Pancreas (tissue), 10 donors: Measurements from ENCODE around the gene TOMM40L. TPM values are rescaled to one million over a fixed set of nuclear protein-coding genes. Genes with fewer than 3 reads are reported as not detected.

ENCODE experiments used
- ATAC-seq, 4 donors: fragments of 200-7000 bp; cut with Tn5 transposase; one replicate each; pipeline versions ENCODE4 v1.8.0 to v1.9.1; 2020; ENCODE audit warnings: mild to moderate bottlenecking in 4 of 4, moderate library complexity in 4 of 4
- DNase-seq, 6 donors: peaks; one replicate each; pipeline ENCODE4 v3.0.0-alpha.2; 2020
- FAIRE-seq: peaks from 2 replicates; lab custom pipeline; 2012; peaks lifted over from hg19 to GRCh38; lab: Jason Lieb, UNC
- H3K27ac ChIP-seq, 4 donors: fragments of 200-600 bp; sonication (generic); 1 replicate in 3 of 4; 2 replicates in 1 of 4; pipeline versions ENCODE4 v1.5.0 to v1.8.0; 2020
- H3K27me3 ChIP-seq, 4 donors: fragments of 200-600 bp; one replicate each; pipeline ENCODE4 v1.8.0; 2021
- H3K36me3 ChIP-seq, 3 donors: fragments of 200-600 bp; sonication (generic) in 1 of 3; one replicate each; pipeline versions ENCODE4 v1.5.0 to v1.8.0; 2020 to 2021
- H3K4me1 ChIP-seq, 3 donors: fragments of 200-600 bp; one replicate each; pipeline ENCODE4 v1.8.0; 2021
- H3K4me3 ChIP-seq, 4 donors: fragments of 200-600 bp; sonication (generic) in 2 of 4; one replicate each; pipeline versions ENCODE4 v1.5.0 to v1.8.0; 2020 to 2021
- H3K9me3 ChIP-seq, 4 donors: fragments of 200-600 bp; one replicate each; pipeline ENCODE4 v1.8.0; 2021
- CTCF ChIP-seq, 4 donors: fragments of 200-600 bp; sonication (generic) in 3 of 4; IDR thresholded peaks; one replicate each; pipeline versions ENCODE4 v1.5.0 to v1.8.0; 2021; ENCODE audit warnings: antibody characterized with exemption in 4 of 4
- WGBS, 2 donors: extraction: QIAGEN DNeasy Blood & Tissue Kit; methylation state at CpG; one replicate each; pipeline ENCODE4 v1.1.7; 2013; 5-methylcytosine and 5-hydroxymethylcytosine counted together
- intact Hi-C, 3 donors: fragments of 100-400 bp; cut with DNase I; formaldehyde crosslinking; loops; one replicate each; pipeline versions ENCODE4 v1.11.1 to v1.14.2; 2022
- polyA plus RNA-seq, 2 donors: library from polyadenylated mRNA; stranded (reverse); fragments of 200-250 nt; gene quantifications; one replicate each; pipeline ENCODE4 v1.2.3, GENCODE V29; 2013
- total RNA-seq, 6 donors: library from RNA; stranded (reverse); fragmentation: NEBNext Ultra II Directional in 4 of 6; extraction: Animal tissue kit (Norgen Biotek cat#: 25700) in 4 of 6; gene quantifications; one replicate each; pipeline versions ENCODE4 v1.2.1 to v1.2.4, GENCODE V29; 2021 to 2023
- donor health status: healthy with polysubstance abuse.
- donor health status: DM: no; HTN: no; CAD: no; lungs with moderate emphysema.
- donor health status: DM: no; HTN: no; CAD: no.
- donor health status: control.
- donor health status: control.
- donor health status: Bipolar disorder and iron deficiency.
- donor health status: DM: yes; HTN: yes; CAD: no.
- donor health status: DM: no; HTN: no; CAD: no.
- donor health status: DM: no; HTN: no; CAD: no.
- donor health status: DM: yes; HTN: yes; CAD: no.

The TOMM40L gene
- total and polyA plus RNA-seq, 8 donors, result 1.4 to 5.6 (median 3.1) TPM

GRCh38 chr1:161179698-161180097, 46.2 kb upstream of the TOMM40L start:
- Histone ChIP-seq H3K36me3 (peaks cover 0 to 5% (median 2%) of the 10 kb centered on the region in 3 donors), H3K4me1 (peaks cover 0 to 11% (median 4%) of the 10 kb centered on the region in 3 donors), H3K9me3 (no peaks in the 10 kb centered on the region), H3K27ac (no peak overlapping the region), H3K27me3 (no peaks in the 10 kb centered on the region), H3K4me3 (no peak overlapping the region)
- no peak for FAIRE-seq
- WGBS, 2 donors, result 86 to 92% methylated on average over 3 of the region's 3 CpGs
- intact Hi-C loops, result no loop called here
- ATAC-seq, result no peak
- DNase-seq, result no peak
- no peak for TF ChIP-seq CTCF (IDR thresholded peaks at IDR 0.05)

- no peak for TF ChIP-seq CTCF (IDR thresholded peaks at IDR 0.05)
These were observed 45.2 kb upstream of the TOMM40L start for GRCh38 chr1:161180639-161181038.

GRCh38 chr1:161182214-161182613, 43.6 kb upstream of the TOMM40L start:
- Histone ChIP-seq H3K9me3 (no peaks in the 10 kb centered on the region), H3K4me3 (no peak overlapping the region), H3K27me3 (no peaks in the 10 kb centered on the region), H3K36me3 (no peaks in the 10 kb centered on the region), H3K27ac (no peak overlapping the region), H3K4me1 (peaks cover 0 to 5% (median 4%) of the 10 kb centered on the region in 3 donors)
- FAIRE-seq, result no peak
- intact Hi-C loops, result no loop called here
- WGBS, 2 donors, result 81 to 89% methylated on average over 1 of the region's 1 CpG
- no peak for DNase-seq
- no peak for TF ChIP-seq CTCF (IDR thresholded peaks at IDR 0.05)
- no peak for ATAC-seq

More at GRCh38 chr1:161180639-161181038, 45.2 kb upstream of the TOMM40L start:
- Histone ChIP-seq H3K36me3 (no peaks in the 10 kb centered on the region), H3K9me3 (no peaks in the 10 kb centered on the region), H3K27ac (no peak overlapping the region), H3K4me1 (peaks cover 0 to 10% (median 4%) of the 10 kb centered on the region in 3 donors), H3K4me3 (no peak overlapping the region), H3K27me3 (no peaks in the 10 kb centered on the region)
- FAIRE-seq, result no peak
- no peak for DNase-seq
- no peak for ATAC-seq
- WGBS, 2 donors, result 44 to 48% methylated on average over 1 of the region's 1 CpG
- intact Hi-C loops, result no loop called here

GRCh38 chr1:161185282-161185682, 40.6 kb upstream of the TOMM40L start:
- Histone ChIP-seq H3K9me3 (no peaks in the 10 kb centered on the region), H3K4me1 (no peaks in the 10 kb centered on the region), H3K36me3 (no peaks in the 10 kb centered on the region), H3K27me3 (no peaks in the 10 kb centered on the region), H3K4me3 (no peak overlapping the region), H3K27ac (peak overlapping the region in 1 of 4 donors; percentile 22)
- intact Hi-C loops, result no loop called here
- 20 to 31% methylated on average over 3 of the region's 3 CpGs for WGBS, 2 donors
- ATAC-seq (peak in 3 of 4 donors; percentile 62 to 76 (median 74)), FAIRE-seq (no peak), DNase-seq (no peak)
- no peak for TF ChIP-seq CTCF (IDR thresholded peaks at IDR 0.05)

- no peaks in the 10 kb centered on the region for H3K27me3 ChIP-seq
- ATAC-seq (peak in 3 of 4 donors; percentile 21 to 61 (median 55)), DNase-seq (no peak), FAIRE-seq (no peak)
- no peak for TF ChIP-seq CTCF (IDR thresholded peaks at IDR 0.05)
- no peaks in the 10 kb centered on the region for H3K4me1 ChIP-seq
- 46 to 47% methylated on average over 2 of the region's 2 CpGs for WGBS, 2 donors
- H3K27ac ChIP-seq, result peak overlapping the region in 2 of 4 donors; percentile 13 to 22
- H3K9me3 ChIP-seq, result no peaks in the 10 kb centered on the region
- H3K36me3 ChIP-seq, result no peaks in the 10 kb centered on the region
- H3K4me3 ChIP-seq, result no peak overlapping the region
- intact Hi-C loops, result no loop called here
These were observed 40.0 kb upstream of the TOMM40L start for GRCh38 chr1:161185732-161186311.
